ENCODE measurements around the gene COX11. TPM values are rescaled to one million over a fixed set of nuclear protein-coding genes. Genes with fewer than 3 reads are reported as not detected.

COX11 gene
- total RNA-seq, 4 donors from 2014 or later: 18.9 to 64.3 (median 35.3) TPM

DNA sequence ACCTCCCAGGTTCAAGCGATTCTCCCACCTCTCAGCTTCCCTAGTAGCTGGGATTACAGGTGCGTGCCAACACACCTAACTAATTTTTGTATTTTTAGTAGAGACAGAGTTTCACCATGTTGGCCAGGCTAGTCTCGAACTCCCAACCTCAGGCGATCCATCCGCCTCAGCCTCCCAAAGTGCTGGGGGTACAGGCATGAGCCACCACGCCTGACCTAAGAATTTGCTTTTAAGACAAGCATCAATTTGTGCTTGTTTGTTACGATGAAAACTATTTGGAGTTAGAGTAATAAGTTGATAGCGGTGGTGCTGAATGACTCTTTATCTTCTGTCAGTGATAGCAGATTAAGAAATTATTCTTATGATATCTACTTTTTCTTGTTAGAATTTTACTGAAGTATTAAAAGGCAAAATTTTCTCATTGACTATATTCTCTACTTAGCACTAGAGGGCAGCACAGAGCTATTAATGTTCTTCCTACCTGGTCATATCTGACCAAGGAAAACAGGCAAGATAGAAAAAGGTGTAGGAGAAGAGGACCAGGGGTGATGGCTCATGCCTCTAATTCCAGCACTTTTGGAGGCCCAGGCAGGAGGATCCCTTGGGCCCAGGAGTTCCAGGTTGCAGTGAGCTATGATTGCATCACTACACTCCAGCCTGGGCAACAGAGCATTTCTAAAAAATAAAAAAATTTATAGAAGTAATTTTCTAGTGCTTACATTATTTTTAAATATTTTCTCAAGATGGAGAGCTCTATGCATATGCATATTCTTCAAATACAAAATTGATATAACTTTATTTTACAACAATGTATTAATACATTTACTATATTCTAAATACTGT, 24.6 kb upstream of the COX11 start:
- 72 to 79% methylated on average over 8 of the region's 8 CpGs for WGBS, 2 donors
- H3K36me3 ChIP-seq: peaks cover 0 to 15% (median 0%) of the 10 kb centered on the region in 3 donors

DNA sequence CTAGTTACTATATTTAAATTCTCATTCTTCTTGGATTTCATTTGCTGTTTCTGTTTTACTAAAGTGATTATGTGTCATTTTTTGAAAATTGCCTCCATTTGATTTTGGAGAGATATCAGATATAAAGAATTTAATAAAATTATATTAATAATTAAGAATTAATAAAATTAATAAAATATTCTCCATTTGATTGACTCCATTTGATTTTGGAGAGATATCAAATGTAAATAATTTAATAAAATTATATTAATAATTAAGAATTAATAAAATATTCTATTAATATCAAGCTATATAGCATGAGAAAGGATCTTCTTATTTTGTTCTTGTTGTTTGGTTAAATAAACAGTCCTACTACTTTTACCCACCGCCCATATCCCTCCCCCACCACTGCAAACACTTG, 23.1 kb upstream of the COX11 start:
- intact Hi-C loops (cut with DNase I): loop anchor here (5.0 kb wide), 1 partner anchor 366 kb away; no protein-coding TSS in a partner anchor
- Histone ChIP-seq H3K9me3 (no peaks in the 10 kb centered on the region), H3K27ac (no peak overlapping the region), H3K27me3 (no peaks in the 10 kb centered on the region), H3K4me1 (no peaks in the 10 kb centered on the region), H3K36me3 (peaks cover 0 to 15% (median 0%) of the 10 kb centered on the region in 3 donors), H3K4me3 (no peak overlapping the region)
- DNase-seq: no peak
- WGBS, 2 donors: 0 to 97% methylated on average over 1 of the region's 1 CpG
- TF ChIP-seq POLR2A (IDR thresholded peaks at IDR 0.05): no peak
- TF ChIP-seq, protein P1, sequence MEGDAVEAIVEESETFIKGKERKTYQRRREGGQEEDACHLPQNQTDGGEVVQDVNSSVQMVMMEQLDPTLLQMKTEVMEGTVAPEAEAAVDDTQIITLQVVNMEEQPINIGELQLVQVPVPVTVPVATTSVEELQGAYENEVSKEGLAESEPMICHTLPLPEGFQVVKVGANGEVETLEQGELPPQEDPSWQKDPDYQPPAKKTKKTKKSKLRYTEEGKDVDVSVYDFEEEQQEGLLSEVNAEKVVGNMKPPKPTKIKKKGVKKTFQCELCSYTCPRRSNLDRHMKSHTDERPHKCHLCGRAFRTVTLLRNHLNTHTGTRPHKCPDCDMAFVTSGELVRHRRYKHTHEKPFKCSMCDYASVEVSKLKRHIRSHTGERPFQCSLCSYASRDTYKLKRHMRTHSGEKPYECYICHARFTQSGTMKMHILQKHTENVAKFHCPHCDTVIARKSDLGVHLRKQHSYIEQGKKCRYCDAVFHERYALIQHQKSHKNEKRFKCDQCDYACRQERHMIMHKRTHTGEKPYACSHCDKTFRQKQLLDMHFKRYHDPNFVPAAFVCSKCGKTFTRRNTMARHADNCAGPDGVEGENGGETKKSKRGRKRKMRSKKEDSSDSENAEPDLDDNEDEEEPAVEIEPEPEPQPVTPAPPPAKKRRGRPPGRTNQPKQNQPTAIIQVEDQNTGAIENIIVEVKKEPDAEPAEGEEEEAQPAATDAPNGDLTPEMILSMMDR (IDR thresholded peaks at IDR 0.05): no peak

More for the DNA sequence above, 24.6 kb upstream of the COX11 start:
- Histone ChIP-seq H3K4me3 (no peak overlapping the region), H3K9me3 (no peaks in the 10 kb centered on the region), H3K27ac (no peak overlapping the region), H3K27me3 (no peaks in the 10 kb centered on the region), H3K4me1 (no peaks in the 10 kb centered on the region)
- intact Hi-C loops (cut with DNase I): loop anchor here (5.0 kb wide), 1 partner anchor 364 kb away; no protein-coding TSS in a partner anchor
- no peak for DNase-seq
- TF ChIP-seq, protein P1 (IDR thresholded peaks at IDR 0.05): peak in 5 of 6 experiments; percentile 52 to 73 (median 62)
- TF ChIP-seq POLR2A (IDR thresholded peaks at IDR 0.05): no peak

DNA sequence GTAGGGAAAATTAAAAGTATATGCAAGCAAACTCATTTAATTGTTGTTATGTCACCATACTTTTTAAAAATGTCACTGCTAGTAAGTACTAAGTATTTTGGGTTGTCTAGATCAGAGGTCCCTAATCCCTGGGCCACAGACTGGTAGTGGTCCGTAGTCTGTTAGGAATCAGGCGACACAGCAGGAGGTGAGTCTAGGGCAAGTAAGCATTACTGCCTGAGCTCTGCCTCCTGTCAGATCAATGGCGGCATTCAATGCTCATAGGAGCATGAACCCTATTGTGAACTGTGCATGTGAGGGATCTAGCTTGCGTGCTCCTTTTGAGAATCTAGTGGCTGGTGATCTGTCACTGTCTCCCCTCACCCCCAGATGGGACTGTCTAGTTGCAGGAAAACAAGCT, 21.7 kb upstream of the COX11 start:
- TF ChIP-seq POLR2A (IDR thresholded peaks at IDR 0.05): no peak
- TF ChIP-seq, protein P1 (IDR thresholded peaks at IDR 0.05): no peak
- no peak for DNase-seq
- H3K9me3 ChIP-seq: no peaks in the 10 kb centered on the region
- intact Hi-C loops (cut with DNase I): loop anchor here (5.0 kb wide), 1 partner anchor 367 kb away; no protein-coding TSS in a partner anchor
- 92 to 97% methylated on average over 3 of the region's 4 CpGs for WGBS, 2 donors
- no peaks in the 10 kb centered on the region for H3K4me1 ChIP-seq
- H3K36me3 ChIP-seq: peaks cover 0 to 5% (median 0%) of the 10 kb centered on the region in 3 donors
- H3K27me3 ChIP-seq: no peaks in the 10 kb centered on the region
- no peak overlapping the region for H3K4me3 ChIP-seq
- no peak overlapping the region for H3K27ac ChIP-seq

DNA sequence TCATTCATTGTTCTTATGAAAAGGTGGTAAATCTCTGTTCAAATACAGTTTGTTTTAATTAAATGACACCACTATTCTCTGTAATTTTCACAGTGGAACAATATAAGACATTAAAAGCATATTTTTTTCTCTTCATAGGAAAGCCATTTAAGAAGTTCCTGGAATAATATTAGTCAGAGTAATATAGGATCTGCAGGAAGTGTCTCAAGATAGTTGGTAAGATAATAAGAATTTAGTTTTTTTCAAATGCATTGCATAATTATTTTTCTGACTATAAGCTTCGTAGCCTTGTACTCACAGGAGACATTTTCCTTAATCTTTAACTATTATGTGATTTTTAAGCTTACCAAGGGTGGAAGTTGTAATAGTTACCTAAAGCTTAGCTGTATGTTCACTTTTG, 17.0 kb upstream of the COX11 start:
- Histone ChIP-seq H3K36me3 (peaks cover 0 to under 1% (median 0%) of the 10 kb centered on the region in 3 donors), H3K27ac (no peak overlapping the region), H3K27me3 (no peaks in the 10 kb centered on the region), H3K9me3 (peaks cover 0 to 4% (median 0%) of the 10 kb centered on the region in 3 donors), H3K4me3 (no peak overlapping the region), H3K4me1 (no peaks in the 10 kb centered on the region)
- DNase-seq: no peak
- 80% methylated on average over 1 of the region's 1 CpG for WGBS, 2 donors
- intact Hi-C loops (cut with DNase I): loop anchor here (10.0 kb wide), 1 partner anchor 529 kb away; the partner anchor contains the start of gene SMIM36
- TF ChIP-seq, protein P1 (IDR thresholded peaks at IDR 0.05): no peak
- TF ChIP-seq POLR2A (IDR thresholded peaks at IDR 0.05): no peak

DNA sequence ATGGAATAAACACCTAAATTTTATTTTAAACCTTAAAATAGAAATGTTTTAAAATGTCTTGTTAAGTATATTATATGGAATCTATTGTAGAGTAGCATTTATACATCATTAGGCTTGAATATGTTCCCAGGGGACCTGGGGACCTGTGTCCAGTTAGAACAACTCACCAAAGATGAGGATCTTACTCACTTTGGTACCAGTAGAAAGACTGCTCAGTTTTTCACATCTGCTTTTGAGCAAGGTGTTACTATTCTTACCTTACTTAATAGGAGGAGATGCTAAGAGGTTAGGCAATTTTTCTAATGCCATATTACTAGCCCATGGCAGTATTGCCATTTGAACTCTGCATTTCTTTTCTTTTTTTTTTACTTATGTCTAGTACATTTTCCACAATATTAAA, 14.8 kb upstream of the COX11 start:
- Histone ChIP-seq H3K4me1 (no peaks in the 10 kb centered on the region), H3K9me3 (peaks cover 0 to 7% (median 0%) of the 10 kb centered on the region in 3 donors), H3K36me3 (no peaks in the 10 kb centered on the region), H3K4me3 (no peak overlapping the region), H3K27me3 (no peaks in the 10 kb centered on the region), H3K27ac (peak overlapping the region in 2 of 4 donors; percentile 5 to 33)
- no peak for TF ChIP-seq POLR2A (IDR thresholded peaks at IDR 0.05)
- TF ChIP-seq, protein P1 (IDR thresholded peaks at IDR 0.05): no peak
- intact Hi-C loops (cut with DNase I): loop anchor here (10.0 kb wide), 1 partner anchor 532 kb away; the partner anchor contains the start of gene SMIM36
- DNase-seq: no peak
